Measurements from ENCODE around the gene ATAD3B.
"Not testable (repeated sequence)": the region's sequence is repeated elsewhere in the genome, so short reads cannot be mapped to it uniquely, and the experiment has no call there.

The ATAD3B gene

GRCh38 chr1:1482856-1483255 lies 11.3 kb downstream of the ATAD3B start:
- no peak for DNase-seq

- no peak for DNase-seq
Measured at GRCh38 chr1:1483714-1484113, 12.1 kb downstream of the ATAD3B start.

GRCh38 chr1:1484976-1485750 lies 13.6 kb downstream of the ATAD3B start:
- DNase-seq: not testable (repeated sequence)

- DNase-seq: not testable (repeated sequence)
Measured at GRCh38 chr1:1485755-1486317, 14.3 kb downstream of the ATAD3B start.

GRCh38 chr1:1487701-1488100 lies 16.1 kb downstream of the ATAD3B start:
- no peak for DNase-seq

GRCh38 chr1:1489231-1489630 lies 17.7 kb downstream of the ATAD3B start:
- DNase-seq: no peak

- no peak for DNase-seq
Measured at GRCh38 chr1:1489861-1490260, 18.3 kb downstream of the ATAD3B start.

GRCh38 chr1:1490633-1491230 lies 19.2 kb downstream of the ATAD3B start:
- DNase-seq: no peak

- no peak for DNase-seq
Measured at GRCh38 chr1:1491601-1492000, 20.0 kb downstream of the ATAD3B start.

GRCh38 chr1:1494311-1494710 lies 22.7 kb downstream of the ATAD3B start:
- not testable (repeated sequence) for DNase-seq

GRCh38 chr1:1495461-1495975 lies 24.0 kb downstream of the ATAD3B start:
- DNase-seq: not testable (repeated sequence)

GRCh38 chr1:1504777-1505365 lies 33.3 kb downstream of the ATAD3B start:
- DNase-seq: peak; percentile 35

GRCh38 chr1:1505366-1505798 lies 33.8 kb downstream of the ATAD3B start:
- not testable (repeated sequence) for DNase-seq

- DNase-seq: not testable (repeated sequence)
Measured at GRCh38 chr1:1505801-1506200, 34.2 kb downstream of the ATAD3B start.

- no peak for DNase-seq
Measured at GRCh38 chr1:1507305-1507704, 35.7 kb downstream of the ATAD3B start.

GRCh38 chr1:1508775-1509464 lies 37.4 kb downstream of the ATAD3B start:
- DNase-seq: not testable (repeated sequence)

GRCh38 chr1:1509465-1509850 lies 37.9 kb downstream of the ATAD3B start:
- not testable (repeated sequence) for DNase-seq

GRCh38 chr1:1510912-1511532 lies 39.5 kb downstream of the ATAD3B start:
- peak; percentile 57 for DNase-seq

GRCh38 chr1:1511533-1512285 lies 40.1 kb downstream of the ATAD3B start, which contains the start of gene ATAD3A:
ATAD3A (plus strand) TSS chr1:1512162; CDS start chr1:1512269, 107 bp downstream.
- DNase-seq: peak; percentile 84

GRCh38 chr1:1512425-1512824 lies 40.9 kb downstream of the ATAD3B start:
- not testable (repeated sequence) for DNase-seq

GRCh38 chr1:1513675-1514074 lies 42.1 kb downstream of the ATAD3B start:
- DNase-seq: not testable (repeated sequence)
